ENCODE data around the gene FARP2.

GRCh38 chr2:241359481-241360045, 3.5 kb downstream of the FARP2 start:
- TF ChIP-seq CTCF (IDR thresholded peaks at IDR 0.05 in 8 of 11, conservative IDR thresholded peaks at IDR 0.05 in 3 of 11) (no peak), POLR2A (IDR thresholded peaks at IDR 0.05) (no peak), POLR2AphosphoS5 (IDR thresholded peaks at IDR 0.05) (no peak)

Measured in spleen (tissue), 7 donors.